GM21619 (cell line): ENCODE results near the gene RASGRF1.
"Not testable (repeated sequence)": the region's sequence is repeated elsewhere in the genome, so short reads cannot be mapped to it uniquely, and the experiment has no call there.

Experiments
- ATAC-seq: cut with Tn5 transposase; IDR thresholded peaks from one replicate; pipeline ENCODE4 v1.9.1; 2021; ENCODE audit not compliant: unreplicated experiment

The RASGRF1 gene

DNA sequence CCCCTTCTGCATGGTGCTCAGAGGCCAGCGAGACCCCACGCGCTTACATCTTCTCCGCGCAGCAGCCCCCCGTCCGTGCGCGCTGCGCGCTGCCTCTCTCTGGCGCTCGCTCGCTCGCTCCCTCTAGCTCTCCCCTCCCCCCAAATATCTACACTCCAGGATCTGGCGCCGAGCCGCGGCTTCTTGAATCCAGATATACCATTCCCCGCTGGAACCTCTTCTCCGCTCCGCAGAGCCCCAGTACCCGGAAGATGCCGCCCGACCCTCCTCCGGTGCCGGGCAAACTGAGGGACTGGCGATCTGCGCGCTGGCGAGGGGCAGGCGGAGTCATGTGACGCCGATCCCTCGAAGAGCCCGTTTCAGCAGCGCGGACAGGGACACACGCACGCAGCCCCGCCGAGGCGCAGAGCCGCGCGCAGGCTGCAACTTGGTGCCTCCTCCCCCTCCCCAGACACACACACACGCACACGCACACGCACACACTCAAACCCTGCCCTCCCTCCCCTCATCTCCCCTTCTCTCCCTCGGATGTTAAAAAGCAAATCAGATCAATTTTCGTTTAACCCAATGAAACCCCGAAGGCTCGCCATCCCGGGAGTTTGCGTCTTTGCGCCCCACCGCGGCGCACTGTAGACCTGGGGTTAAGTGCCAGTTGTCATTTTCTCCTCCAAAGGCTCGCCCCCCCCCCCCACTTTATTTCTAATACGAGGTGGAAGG lies at the start of gene RASGRF1:
Gene RASGRF1 (minus strand): TSS at position 294 of the 717 bp plus-strand sequence. CDS start 282 bp downstream, at position 12.
- no peak for ATAC-seq

DNA sequence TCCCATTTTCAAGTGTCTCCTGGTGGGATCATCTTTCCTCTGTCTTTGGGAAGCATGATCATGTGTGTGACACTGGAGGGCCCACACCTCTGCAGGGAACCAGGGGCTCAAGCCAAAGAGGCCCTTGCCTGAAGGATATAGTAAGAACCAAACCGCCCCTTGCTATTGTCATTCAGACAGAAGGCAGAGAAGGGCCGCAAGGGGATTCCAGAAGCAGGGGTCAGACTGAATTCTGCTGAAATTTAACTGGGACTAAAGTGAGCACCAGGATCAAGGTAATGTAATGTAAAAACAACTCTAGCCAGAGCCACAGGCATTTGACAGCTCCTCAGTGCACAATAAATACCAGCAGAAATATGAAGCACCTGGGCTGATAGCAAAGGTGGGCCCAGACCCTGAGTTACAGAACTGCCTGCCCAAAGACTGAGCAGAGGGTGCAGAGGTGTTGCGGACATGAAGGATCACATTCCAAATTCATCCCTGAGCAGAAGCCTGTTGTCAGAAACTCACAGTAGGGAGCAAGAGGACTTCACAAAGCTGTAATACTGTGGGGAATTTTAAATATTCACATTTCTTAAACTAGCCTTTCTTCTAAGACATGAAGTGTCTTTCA lies 46.0 kb upstream of the RASGRF1 start:
- no peak for ATAC-seq

DNA sequence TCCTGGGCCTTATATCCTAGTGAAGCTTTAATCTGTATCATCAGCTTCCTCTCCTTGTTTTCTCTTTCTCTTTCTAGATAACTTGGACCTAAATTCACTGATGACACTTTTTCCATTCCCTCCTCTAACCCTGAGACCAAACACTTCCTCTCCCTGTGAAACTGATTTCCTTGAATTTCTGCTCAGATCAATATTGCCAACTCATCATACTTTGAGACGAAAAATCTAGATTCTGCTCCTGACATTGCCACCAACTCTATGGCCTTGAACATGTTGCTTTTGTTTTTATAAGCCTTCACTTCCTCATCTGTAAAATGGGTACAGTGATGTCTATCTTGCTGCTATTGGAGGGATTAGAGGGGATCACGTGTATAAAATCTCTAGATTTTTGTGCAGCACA lies 42.7 kb upstream of the RASGRF1 start:
- no peak for ATAC-seq

DNA sequence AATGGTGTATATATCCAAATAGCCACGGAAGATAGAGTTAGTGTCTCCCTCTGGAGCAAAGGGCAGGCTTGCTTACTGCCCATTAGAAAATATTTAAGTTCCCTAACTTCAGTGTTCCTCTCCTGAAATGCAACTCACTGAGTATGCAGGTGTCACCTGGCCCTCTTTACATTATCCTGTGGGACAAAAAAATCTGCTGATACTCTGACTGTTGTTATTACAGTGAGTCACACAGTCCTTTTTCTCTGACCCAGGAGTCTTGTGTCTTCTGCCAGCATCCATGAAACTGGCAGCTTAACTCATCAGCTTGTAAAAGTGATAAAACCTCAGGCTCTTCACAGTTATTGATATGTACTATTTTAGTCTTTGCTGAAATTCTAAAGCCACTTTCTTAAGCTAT lies 42.2 kb upstream of the RASGRF1 start:
- ATAC-seq = no peak

- no peak for ATAC-seq
These were observed 41.8 kb upstream of the RASGRF1 start for GRCh38 chr15:79132361-79132760.

DNA sequence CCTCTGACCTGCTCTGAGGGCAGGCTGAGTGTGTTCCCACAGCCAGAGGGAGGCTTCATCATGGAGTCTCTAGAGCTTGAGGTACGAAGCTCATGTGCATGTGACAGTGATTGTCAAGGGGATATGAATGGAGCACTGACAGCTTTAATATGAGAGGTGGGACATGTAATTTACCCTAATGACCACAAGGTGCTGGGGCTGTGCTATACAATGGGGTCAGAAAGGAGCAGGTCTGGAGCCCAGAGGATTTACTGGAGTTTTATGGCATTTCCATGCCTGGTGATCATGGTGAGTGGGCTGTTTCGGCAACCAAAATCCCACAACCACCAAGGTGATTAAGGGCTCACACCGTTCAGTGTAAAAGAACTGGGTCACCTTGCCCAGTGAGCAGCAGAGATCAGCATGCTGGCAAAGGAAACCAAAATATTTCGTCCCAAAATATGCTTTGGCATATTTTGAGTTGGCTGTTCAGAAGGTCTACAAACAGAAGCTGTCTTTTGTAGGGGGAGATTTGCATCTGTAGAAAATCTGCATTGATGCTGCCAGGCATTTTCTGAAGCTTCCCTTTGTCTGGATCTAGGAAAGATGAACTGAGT lies 40.1 kb upstream of the RASGRF1 start:
- no peak for ATAC-seq

- ATAC-seq = no peak
These were observed 38.7 kb upstream of the RASGRF1 start for GRCh38 chr15:79129235-79129634.

GRCh38 chr15:79128556-79128955 lies 38.0 kb upstream of the RASGRF1 start:
- ATAC-seq = no peak

DNA sequence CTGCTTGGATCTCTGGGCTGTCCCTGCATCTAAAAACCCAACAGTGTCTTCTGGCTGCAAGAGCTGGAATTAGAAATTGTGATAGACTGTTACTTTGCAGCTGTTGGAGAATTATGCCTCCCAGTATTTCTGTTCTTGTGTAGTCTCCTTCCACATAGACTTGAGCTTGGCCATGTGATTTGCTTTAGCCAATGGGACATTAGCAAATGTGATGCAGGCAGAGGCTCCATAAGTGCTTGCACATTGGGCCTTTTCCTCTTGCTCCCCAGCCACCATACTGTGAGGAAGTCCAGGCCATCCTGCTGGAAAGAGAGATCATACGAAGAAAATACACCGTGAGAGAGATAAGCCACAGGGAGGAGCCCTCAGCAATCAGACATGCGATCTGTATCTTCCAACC lies 33.8 kb upstream of the RASGRF1 start:
- no peak for ATAC-seq

GRCh38 chr15:79122991-79123390 lies 32.4 kb upstream of the RASGRF1 start:
- ATAC-seq = no peak

DNA sequence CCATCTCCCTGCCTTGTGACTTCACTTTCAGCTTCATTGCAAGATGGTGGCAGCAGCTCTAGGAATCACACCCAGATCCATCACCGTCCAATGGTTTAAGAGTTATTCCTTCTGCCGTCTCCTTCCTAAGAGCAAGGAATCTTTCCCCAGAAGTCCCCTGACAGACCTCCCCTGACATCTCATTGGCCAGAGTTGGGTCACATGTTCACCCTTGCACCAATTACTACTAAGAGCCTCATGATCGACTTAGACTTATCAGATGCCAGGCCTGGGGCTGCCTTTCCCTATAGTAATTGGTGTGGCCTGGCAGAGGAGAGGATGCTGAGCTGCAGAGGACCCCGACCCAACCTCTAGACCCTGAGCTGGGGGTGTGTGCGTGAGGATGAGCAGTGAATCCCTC lies 31.8 kb upstream of the RASGRF1 start:
- no peak for ATAC-seq

DNA sequence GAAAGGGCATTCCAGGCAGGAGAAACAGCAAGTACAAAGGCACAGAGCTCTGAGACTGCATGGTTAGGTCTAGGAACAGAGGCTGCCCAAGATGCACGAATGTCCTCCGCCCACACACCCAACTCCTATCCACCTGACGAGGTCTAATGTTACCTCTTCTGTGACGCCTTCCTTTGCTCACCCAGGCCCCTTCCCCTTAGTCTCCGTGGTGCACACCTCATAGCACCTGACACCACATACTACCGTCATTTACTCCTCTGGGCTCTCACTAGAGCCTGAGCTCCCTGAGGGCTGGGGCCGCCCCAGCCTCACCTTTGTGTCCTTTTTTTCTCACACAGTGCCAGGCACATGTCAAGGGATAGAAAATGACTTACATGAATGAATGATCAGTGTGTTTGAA lies 31.0 kb upstream of the RASGRF1 start:
- ATAC-seq = no peak

GRCh38 chr15:79117442-79118204 lies 27.0 kb upstream of the RASGRF1 start:
- no peak for ATAC-seq

GRCh38 chr15:79116771-79117170 lies 26.2 kb upstream of the RASGRF1 start:
- ATAC-seq = no peak

GRCh38 chr15:79115986-79116665 lies 25.5 kb upstream of the RASGRF1 start:
- ATAC-seq = no peak

GRCh38 chr15:79113831-79114230 lies 23.3 kb upstream of the RASGRF1 start:
- no peak for ATAC-seq

- ATAC-seq = not testable (repeated sequence)
These were observed 20.8 kb upstream of the RASGRF1 start for GRCh38 chr15:79111404-79111803.

- no peak for ATAC-seq
These were observed 14.6 kb upstream of the RASGRF1 start for GRCh38 chr15:79105141-79105540.

GRCh38 chr15:79102595-79102994 lies 12.0 kb upstream of the RASGRF1 start:
- ATAC-seq = no peak

- no peak for ATAC-seq
These were observed 11.4 kb upstream of the RASGRF1 start for GRCh38 chr15:79101866-79102581.
